ENCODE results near the gene ZNF394.
"Not testable (repeated sequence)": the region's sequence is repeated elsewhere in the genome, so short reads cannot be mapped to it uniquely, and the experiment has no call there.

The ZNF394 gene

GRCh38 chr7:99499721-99500636, at the start of gene ZNF394:
TSS of gene ZNF394 (minus strand) at chr7:99500281. CDS start at chr7:99500093, 188 bp downstream.
- peak; percentile 59 for DNase-seq (ENCODE audit: low read depth, low spot score)

- not testable (repeated sequence) for DNase-seq (ENCODE audit: low read depth, low spot score)
These were observed 49.5 kb upstream of the ZNF394 start for GRCh38 chr7:99549545-99549944.

GRCh38 chr7:99545308-99545707, 45.2 kb upstream of the ZNF394 start:
- DNase-seq (ENCODE audit: low read depth, low spot score), result not testable (repeated sequence)

- DNase-seq (ENCODE audit: low read depth, low spot score), result no peak
These were observed 43.8 kb upstream of the ZNF394 start for GRCh38 chr7:99543916-99544315.

- no peak for DNase-seq (ENCODE audit: low read depth, low spot score)
These were observed 43.1 kb upstream of the ZNF394 start for GRCh38 chr7:99543081-99543671.

GRCh38 chr7:99541212-99541611, 41.1 kb upstream of the ZNF394 start:
- no peak for DNase-seq (ENCODE audit: low read depth, low spot score)

GRCh38 chr7:99540542-99540941, 40.5 kb upstream of the ZNF394 start:
- no peak for DNase-seq (ENCODE audit: low read depth, low spot score)

GRCh38 chr7:99539213-99539811, 39.2 kb upstream of the ZNF394 start:
- no peak for DNase-seq (ENCODE audit: low read depth, low spot score)

- DNase-seq (ENCODE audit: low read depth, low spot score), result no peak
These were observed 35.6 kb upstream of the ZNF394 start for GRCh38 chr7:99535667-99536066.

- DNase-seq (ENCODE audit: low read depth, low spot score), result no peak
These were observed 31.3 kb upstream of the ZNF394 start for GRCh38 chr7:99531354-99531765.

GRCh38 chr7:99525713-99526440, 25.8 kb upstream of the ZNF394 start:
- DNase-seq (ENCODE audit: low read depth, low spot score), result no peak

GRCh38 chr7:99521399-99521798, 21.3 kb upstream of the ZNF394 start:
- no peak for DNase-seq (ENCODE audit: low read depth, low spot score)

- DNase-seq (ENCODE audit: low read depth, low spot score), result no peak
These were observed 14.0 kb upstream of the ZNF394 start for GRCh38 chr7:99514050-99514449.

- DNase-seq (ENCODE audit: low read depth, low spot score), result no peak
These were observed 5.2 kb upstream of the ZNF394 start for GRCh38 chr7:99505324-99505662.

GRCh38 chr7:99504603-99505323, 4.7 kb upstream of the ZNF394 start, which contains the start of gene ZKSCAN5:
TSS of gene ZKSCAN5 (plus strand) at chr7:99504662. CDS start at chr7:99506045, 1,383 bp downstream.
- peak; percentile 93 for DNase-seq (ENCODE audit: low read depth, low spot score)

- DNase-seq (ENCODE audit: low read depth, low spot score), result no peak
These were observed 4.2 kb upstream of the ZNF394 start for GRCh38 chr7:99504281-99504602.

GRCh38 chr7:99501236-99501635, 1.2 kb upstream of the ZNF394 start:
- DNase-seq (ENCODE audit: low read depth, low spot score), result not testable (repeated sequence)

GRCh38 chr7:99500637-99501009, 542 bp upstream of the ZNF394 start:
- DNase-seq (ENCODE audit: low read depth, low spot score), result no peak

- DNase-seq (ENCODE audit: low read depth, low spot score), result no peak
These were observed 735 bp downstream of the ZNF394 start for GRCh38 chr7:99499371-99499720.

GRCh38 chr7:99498546-99498944, 1.5 kb downstream of the ZNF394 start:
- no peak for DNase-seq (ENCODE audit: low read depth, low spot score)

GRCh38 chr7:99497766-99498545, 2.1 kb downstream of the ZNF394 start:
- DNase-seq (ENCODE audit: low read depth, low spot score), result no peak
